IMR-90 (cell line): ENCODE data around the gene ELSPBP1.

ENCODE experiments used
- BHLHE40 ChIP-seq: fragments of 150-350 bp; IDR thresholded peaks from 2 replicates; pipeline ENCODE4 v1.6.1; 2016; ENCODE audit warnings: mild to moderate bottlenecking, low read depth, low read length
- CTCF ChIP-seq: conservative IDR thresholded peaks from 2 replicates; pipeline ENCODE4 v1.5.1; 2012; ENCODE audit warnings: mild to moderate bottlenecking, low read depth, low read length, improper control_type of control experiment
- MAFK ChIP-seq: IDR thresholded peaks from 2 replicates; pipeline ENCODE4 v1.6.1; 2012; ENCODE audit warnings: low read depth, low read length, improper control_type of control experiment
- POLR2A ChIP-seq: IDR thresholded peaks from 2 replicates; pipeline ENCODE4 v1.6.1; 2012; ENCODE audit warnings: mild to moderate bottlenecking, low read depth, low read length
- RAD21 ChIP-seq: IDR thresholded peaks from 2 replicates; pipeline ENCODE4 v1.6.1; 2012; ENCODE audit warnings: low read length, improper control_type of control experiment
- RCOR1 ChIP-seq: IDR thresholded peaks from 2 replicates; pipeline ENCODE4 v1.6.1; 2012; ENCODE audit warnings: mild to moderate bottlenecking, low read length, improper control_type of control experiment; ENCODE audit not compliant: insufficient replicate concordance
- SMC3 ChIP-seq: fragments of 150-350 bp; IDR thresholded peaks from 2 replicates; pipeline ENCODE4 v1.6.1; 2016; ENCODE audit warnings: low read depth, mild to moderate bottlenecking, antibody characterized with exemption, low read length, moderate library complexity

- TF ChIP-seq RCOR1 (no peak), CTCF (no peak), RAD21 (no peak), SMC3 (no peak), MAFK (no peak), POLR2A (no peak), BHLHE40 (no peak)
Observed at GRCh38 chr19:47998800-47999199, 4.4 kb downstream of the ELSPBP1 start.
